ENCODE measurements around the gene EIF5.

GRCh38 chr14:103293465-103293864 lies 40.6 kb upstream of the EIF5 start:
- TF ChIP-seq CTCF (IDR thresholded peaks at IDR 0.05) (no peak), EP300 (IDR thresholded peaks at IDR 0.05) (no peak)
